Measurements from ENCODE around the gene SSC4D.

GRCh38 chr7:76346778-76347177 is 62.7 kb downstream of the SSC4D start:
- TF ChIP-seq CTCF (IDR thresholded peaks at IDR 0.05) (no peak), EP300 (IDR thresholded peaks at IDR 0.05) (no peak), POLR2AphosphoS5 (IDR thresholded peaks at IDR 0.05) (no peak), POLR2A (IDR thresholded peaks at IDR 0.05; ENCODE audit: low read depth) (no peak)
